ENCODE results near the gene ITGAE.
"Not testable (repeated sequence)": the region's sequence is repeated elsewhere in the genome, so short reads cannot be mapped to it uniquely, and the experiment has no call there.

Gene ITGAE

GRCh38 chr17:3794152-3794551 is 6.8 kb downstream of the ITGAE start:
- not testable (repeated sequence) for DNase-seq

GRCh38 chr17:3793258-3793657 is 7.7 kb downstream of the ITGAE start:
- DNase-seq = not testable (repeated sequence)

- DNase-seq = no peak
Observed at GRCh38 chr17:3792481-3792880, 8.5 kb downstream of the ITGAE start.

- no peak for DNase-seq
Observed at GRCh38 chr17:3788200-3788599, 12.8 kb downstream of the ITGAE start.

- not testable (repeated sequence) for DNase-seq
Observed at GRCh38 chr17:3785323-3785722, 15.7 kb downstream of the ITGAE start.

- DNase-seq = no peak
Observed at GRCh38 chr17:3782751-3783150, 18.2 kb downstream of the ITGAE start.

GRCh38 chr17:3780986-3781385 is 20.0 kb downstream of the ITGAE start:
- no peak for DNase-seq

- DNase-seq = no peak
Observed at GRCh38 chr17:3777366-3778120, 23.4 kb downstream of the ITGAE start.

- DNase-seq = no peak
Observed at GRCh38 chr17:3773966-3774365, 27.0 kb downstream of the ITGAE start.

- no peak for DNase-seq
Observed at GRCh38 chr17:3773511-3773910, 27.5 kb downstream of the ITGAE start.

GRCh38 chr17:3772764-3773163 is 28.2 kb downstream of the ITGAE start:
- DNase-seq = no peak

- no peak for DNase-seq
Observed at GRCh38 chr17:3771140-3771539, 29.8 kb downstream of the ITGAE start.

- peak; percentile 71 for DNase-seq
Observed at GRCh38 chr17:3770466-3770865, 30.5 kb downstream of the ITGAE start.

- no peak for DNase-seq
Observed at GRCh38 chr17:3768769-3769168, 32.2 kb downstream of the ITGAE start.

GRCh38 chr17:3768341-3768740 is 32.6 kb downstream of the ITGAE start:
- DNase-seq = no peak

- peak; percentile 48 for DNase-seq
Observed at GRCh38 chr17:3766779-3767178, 34.2 kb downstream of the ITGAE start.

- DNase-seq = peak; percentile 54
Observed at GRCh38 chr17:3765981-3766380, 35.0 kb downstream of the ITGAE start.

GRCh38 chr17:3763777-3764170 is 37.2 kb downstream of the ITGAE start:
- DNase-seq = peak; percentile 61

- peak; percentile 67 for DNase-seq
Observed at GRCh38 chr17:3762922-3763776, 37.8 kb downstream of the ITGAE start.

GRCh38 chr17:3761918-3762380 is 39.0 kb downstream of the ITGAE start:
- no peak for DNase-seq

GRCh38 chr17:3761036-3761917 is 39.7 kb downstream of the ITGAE start:
- peak; percentile 54 for DNase-seq

- DNase-seq = no peak
Observed at GRCh38 chr17:3759597-3760216, 41.3 kb downstream of the ITGAE start.

Measured in activated CD8-positive, alpha-beta memory T cell treated with anti-CD3 and anti-CD28 coated beads, Interleukin-2, amount 50 U/mL, for 48 hours (primary cell).